ENCODE data around the gene VWA5B2. TPM values are rescaled to one million over a fixed set of nuclear protein-coding genes. Genes with fewer than 3 reads are reported as not detected.

The VWA5B2 gene
- total RNA-seq: 1 to 10 TPM in 3 of 4 donors, under 1 TPM in 1; 0.83 to 9.1 (median 6.9) TPM

GRCh38 chr3:184229394-184230080, at the start of gene VWA5B2:
TSS of gene VWA5B2 (plus strand) at chr3:184229585. CDS start at chr3:184230529, 944 bp downstream.
- Histone ChIP-seq H3K4me3 (peak within 1 kb of the TSS; percentile 38 to 54 (median 49)), H3K27ac (no peak within 1 kb of the TSS), H3K27me3 (peaks cover 0 to 24% of the 10 kb centered on the region in 2 donors), H3K9me3 (no peaks in the 10 kb centered on the region), H3K4me1 (peaks cover 0 to 22% (median 20%) of the 10 kb centered on the region in 4 donors), H3K36me3 (no peaks in the 10 kb centered on the region)
- DNase-seq: peak; percentile 62 to 80 (median 64)
- TF ChIP-seq POLR2A (IDR thresholded peaks at IDR 0.05) (no peak), CTCF (IDR thresholded peaks at IDR 0.05) (peak; percentile 12 to 39 (median 31))

DNA sequence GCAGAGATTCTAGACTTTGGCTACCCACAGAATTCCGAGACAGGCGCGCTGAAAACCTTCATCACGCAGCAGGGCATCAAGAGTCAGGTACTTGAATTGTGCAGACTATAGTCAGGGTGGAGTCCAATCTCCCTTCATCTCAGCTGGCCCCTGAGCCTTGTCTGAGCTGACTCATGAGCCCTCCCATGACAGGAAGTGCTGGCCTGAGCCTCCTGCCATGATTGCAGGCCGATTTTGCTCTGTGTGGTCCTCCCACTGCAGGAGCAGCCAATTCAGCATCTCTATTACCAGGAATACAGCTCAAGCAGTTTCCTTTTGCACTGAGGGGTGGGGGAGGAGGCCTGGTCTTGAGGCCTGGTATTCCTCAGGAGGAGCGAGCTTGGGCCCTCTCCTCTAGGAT, 49.2 kb upstream of the VWA5B2 start:
- H3K27ac ChIP-seq: no peak overlapping the region
- TF ChIP-seq CTCF (IDR thresholded peaks at IDR 0.05): no peak
- no peak for TF ChIP-seq POLR2A (IDR thresholded peaks at IDR 0.05)
- H3K4me3 ChIP-seq: no peak overlapping the region
- no peaks in the 10 kb centered on the region for H3K27me3 ChIP-seq
- peaks cover 0 to 37% (median 16%) of the 10 kb centered on the region in 4 donors for H3K4me1 ChIP-seq
- H3K9me3 ChIP-seq: no peaks in the 10 kb centered on the region
- no peak for DNase-seq
- H3K36me3 ChIP-seq: peaks cover 0 to 77% (median 4%) of the 10 kb centered on the region in 3 donors

DNA sequence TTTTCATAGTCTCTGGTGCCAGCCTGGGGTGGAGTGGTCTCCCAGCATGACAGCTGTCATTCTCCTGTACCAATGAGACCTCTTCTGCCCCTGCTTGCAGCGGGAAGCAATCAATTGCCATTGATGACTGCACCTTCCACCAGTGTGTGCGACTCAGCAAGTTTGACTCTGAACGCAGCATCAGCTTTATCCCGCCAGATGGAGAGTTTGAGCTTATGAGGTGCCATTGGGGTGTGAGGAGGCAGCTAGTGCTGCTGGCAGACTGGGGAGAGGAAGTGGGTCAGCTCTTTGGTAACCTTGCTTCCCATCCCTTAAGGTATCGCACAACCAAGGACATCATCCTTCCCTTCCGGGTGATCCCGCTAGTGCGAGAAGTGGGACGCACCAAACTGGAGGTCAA, 47.8 kb upstream of the VWA5B2 start:
- peaks cover 0 to 30% (median 11%) of the 10 kb centered on the region in 4 donors for H3K4me1 ChIP-seq
- H3K9me3 ChIP-seq: no peaks in the 10 kb centered on the region
- no peaks in the 10 kb centered on the region for H3K27me3 ChIP-seq
- DNase-seq: no peak
- no peak for TF ChIP-seq POLR2A (IDR thresholded peaks at IDR 0.05)
- no peak for TF ChIP-seq CTCF (IDR thresholded peaks at IDR 0.05)
- H3K4me3 ChIP-seq: no peak overlapping the region
- no peak overlapping the region for H3K27ac ChIP-seq
- H3K36me3 ChIP-seq: peaks cover 0 to 77% (median 4%) of the 10 kb centered on the region in 3 donors

GRCh38 chr3:184183679-184184078, 45.7 kb upstream of the VWA5B2 start:
- Histone ChIP-seq H3K36me3 (peaks cover 0 to 71% (median 4%) of the 10 kb centered on the region in 3 donors), H3K4me3 (no peak overlapping the region), H3K27me3 (no peaks in the 10 kb centered on the region), H3K4me1 (peaks cover 0 to 25% (median 14%) of the 10 kb centered on the region in 4 donors), H3K9me3 (no peaks in the 10 kb centered on the region), H3K27ac (no peak overlapping the region)
- DNase-seq: no peak
- TF ChIP-seq POLR2A (IDR thresholded peaks at IDR 0.05) (no peak), CTCF (IDR thresholded peaks at IDR 0.05) (no peak)

- Histone ChIP-seq H3K4me1 (peaks cover 0 to 21% (median 14%) of the 10 kb centered on the region in 4 donors), H3K36me3 (peaks cover 0 to 71% (median 4%) of the 10 kb centered on the region in 3 donors), H3K4me3 (no peak overlapping the region), H3K27me3 (no peaks in the 10 kb centered on the region), H3K9me3 (no peaks in the 10 kb centered on the region), H3K27ac (peak overlapping the region in 3 of 4 donors; percentile 68 to 78 (median 71))
- DNase-seq: no peak
- TF ChIP-seq POLR2A (IDR thresholded peaks at IDR 0.05) (no peak), CTCF (IDR thresholded peaks at IDR 0.05) (no peak)
Measured at GRCh38 chr3:184184546-184185230, 44.7 kb upstream of the VWA5B2 start.
